ENCODE results near the gene UBLCP1.

UBLCP1 gene

DNA sequence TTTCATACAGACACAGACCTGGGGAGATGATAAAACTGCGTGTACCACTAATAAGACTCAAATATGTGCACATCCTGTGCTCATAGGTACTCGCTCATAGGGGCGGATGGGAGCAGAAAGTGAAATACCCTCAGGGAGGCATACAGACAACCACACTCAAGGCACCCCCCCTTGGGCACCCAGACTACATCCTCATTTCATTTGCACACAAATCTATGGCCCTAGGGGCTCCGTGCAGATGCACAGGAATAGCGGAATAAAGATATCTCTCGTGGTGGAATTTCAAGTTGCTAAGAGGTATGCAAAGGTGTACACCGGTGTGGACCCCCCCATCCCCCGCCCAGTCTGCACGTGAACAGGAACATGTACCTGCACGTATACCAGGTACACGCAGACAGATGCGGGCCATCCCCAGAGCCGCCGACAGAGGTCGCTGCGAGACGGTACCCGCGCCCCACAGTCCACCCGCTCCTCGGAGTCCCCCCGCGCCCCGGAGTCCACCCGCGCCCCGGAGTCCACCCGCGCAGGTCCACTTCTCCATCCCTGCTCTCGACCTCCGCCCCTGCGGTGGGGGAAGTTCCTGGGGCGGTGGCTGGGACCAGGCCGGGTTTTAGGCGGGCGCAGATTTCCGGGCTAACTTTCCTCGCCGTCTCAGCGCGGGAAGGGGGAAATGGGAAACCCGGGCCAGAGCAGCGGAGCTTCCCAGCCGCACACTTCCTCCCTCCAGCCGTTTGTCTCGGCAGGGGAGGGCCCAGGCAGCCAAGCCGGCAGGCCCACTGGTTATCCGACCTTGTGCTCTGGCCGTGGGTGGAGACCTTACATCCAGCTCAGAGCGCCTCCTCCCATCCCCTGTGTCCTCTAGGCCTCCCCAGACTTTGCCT, 68.2 kb downstream of the UBLCP1 start:
- Histone ChIP-seq H3K9me3 (replicated peaks in 1 of 11) (no peaks in the 10 kb centered on the region), H3K27ac (peak overlapping the region in 9 of 11 experiments; percentile 65 to 77 (median 74); a peak in 18 of 22 replicates), H3K27me3 (no peaks in the 10 kb centered on the region)

DNA sequence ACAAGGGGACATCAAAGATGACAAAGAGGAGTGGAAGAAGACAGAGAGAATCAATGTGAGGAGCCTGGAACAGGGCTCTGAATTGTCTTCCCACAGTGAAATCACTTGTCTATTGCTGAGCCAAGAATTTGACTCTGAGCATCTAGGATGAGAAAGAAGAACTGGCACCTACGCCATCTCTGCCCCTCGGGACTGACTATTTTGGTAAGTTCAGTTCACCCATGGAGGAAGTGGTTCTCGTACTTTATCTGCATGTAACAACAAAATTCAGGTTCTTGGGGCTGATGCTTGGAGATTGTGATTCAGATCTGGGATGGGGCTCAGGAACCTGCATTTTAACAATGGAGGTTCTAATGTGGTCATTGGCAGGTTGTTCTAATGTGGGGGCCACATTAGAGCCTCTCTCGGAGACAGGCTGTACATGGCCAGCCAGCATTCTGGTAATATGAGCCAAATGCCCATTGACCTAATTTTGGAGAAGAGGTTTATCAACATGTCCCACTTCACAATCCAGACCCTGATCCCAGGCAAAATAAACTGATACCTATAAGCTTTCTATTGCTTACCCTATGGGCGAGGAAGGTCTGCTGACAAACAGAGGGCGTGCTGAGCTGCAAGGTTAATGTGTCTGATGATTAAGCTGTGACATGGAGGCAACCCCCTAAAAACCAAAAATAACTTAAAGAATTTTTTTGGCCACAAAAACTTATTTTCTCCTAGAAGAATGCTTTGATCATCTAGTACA, 69.9 kb downstream of the UBLCP1 start:
- Histone ChIP-seq H3K27me3 (no peaks in the 10 kb centered on the region), H4K20me1 (peaks cover 0 to 6% (median 0%) of the 10 kb centered on the region in 11 experiments; a peak in 1 of 22 replicates), H3K4me1 (peaks cover 48 to 77% (median 69%) of the 10 kb centered on the region in 10 experiments), H3K27ac (peak overlapping the region in 8 of 11 experiments; percentile 20 to 76 (median 59); a peak in 11 of 22 replicates), H3K4me2 (peak overlapping the region; percentile 71 to 96 (median 85)), H3K9ac (peak overlapping the region in 6 of 11 experiments; percentile 0 to 82 (median 30); a peak in 4 of 22 replicates), H3K9me3 (replicated peaks in 1 of 11) (no peaks in the 10 kb centered on the region), H3K4me3 (peak overlapping the region in 1 of 10 experiments; percentile 11; a peak in 1 of 20 replicates), H3K36me3 (no peaks in the 10 kb centered on the region)
- TF ChIP-seq Cebpa-rat (IDR thresholded peaks at IDR 0.05): no peak

More for the DNA sequence above, 68.2 kb downstream of the UBLCP1 start:
- H3K36me3 ChIP-seq: no peaks in the 10 kb centered on the region
- peak overlapping the region; percentile 45 to 66 (median 55) for H3K4me3 ChIP-seq
- peak overlapping the region; percentile 25 to 82 (median 68); a peak in 19 of 22 replicates for H3K9ac ChIP-seq
- peaks cover 0 to 6% (median 0%) of the 10 kb centered on the region in 11 experiments; a peak in 1 of 22 replicates for H4K20me1 ChIP-seq
- peaks cover 36 to 61% (median 52%) of the 10 kb centered on the region in 10 experiments for H3K4me1 ChIP-seq
- TF ChIP-seq Cebpa-rat (IDR thresholded peaks at IDR 0.05): no peak
- H3K4me2 ChIP-seq: peak overlapping the region; percentile 71 to 96 (median 85)

- Histone ChIP-seq H3K27me3 (no peaks in the 10 kb centered on the region), H4K20me1 (peaks cover 0 to 6% (median 0%) of the 10 kb centered on the region in 11 experiments; a peak in 1 of 22 replicates), H3K9me3 (replicated peaks in 1 of 11) (no peaks in the 10 kb centered on the region), H3K4me2 (peak overlapping the region in 9 of 11 experiments; percentile 71 to 96 (median 85); a peak in 14 of 22 replicates), H3K4me1 (peaks cover 51 to 83% (median 74%) of the 10 kb centered on the region in 10 experiments), H3K4me3 (no peak overlapping the region), H3K9ac (no peak overlapping the region), H3K36me3 (no peaks in the 10 kb centered on the region), H3K27ac (peak overlapping the region in 2 of 11 experiments; percentile 13 to 68; a peak in 2 of 22 replicates)
- TF ChIP-seq Cebpa-rat (IDR thresholded peaks at IDR 0.05): no peak
Measured at GRCh38 chr5:159333545-159333925, 70.4 kb downstream of the UBLCP1 start.
